ENCODE data around the gene SPEF2.

SPEF2 gene

DNA sequence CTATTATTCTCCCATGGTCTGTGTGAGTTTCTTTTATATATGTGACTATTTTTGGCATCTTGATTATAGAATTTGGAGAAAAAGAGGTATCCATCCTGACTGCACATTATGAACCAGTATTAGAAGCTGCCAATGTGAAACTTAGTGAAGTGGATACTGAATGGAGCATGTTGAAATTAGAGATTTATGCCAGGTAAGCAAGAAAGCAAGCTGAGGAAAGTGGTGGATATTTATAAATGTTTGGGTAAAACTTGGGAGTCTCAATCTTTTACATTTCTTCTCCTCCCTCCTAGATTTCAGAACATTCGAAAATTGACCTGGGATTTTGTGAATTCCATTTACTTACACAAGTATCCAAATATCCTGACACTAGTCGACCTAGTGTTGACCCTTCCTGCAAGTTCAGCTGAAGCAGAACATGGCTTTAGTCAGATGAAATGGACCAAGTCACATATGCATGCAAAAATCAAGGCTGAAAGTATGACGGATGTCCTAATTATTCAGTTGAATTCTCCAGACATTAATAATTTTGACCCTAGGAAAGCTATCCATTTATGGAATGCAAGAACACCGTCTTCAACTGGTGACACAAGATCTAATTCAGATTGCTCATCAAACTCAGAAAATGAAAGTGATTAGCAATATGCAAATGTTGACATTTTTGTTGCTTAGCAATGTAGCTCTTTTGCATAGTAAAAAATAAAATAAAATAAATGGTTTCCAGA, 172.2 kb downstream of the SPEF2 start:
- DNase-seq = no peak

- no peak for DNase-seq
Measured at GRCh38 chr5:35790457-35790822, 172.8 kb downstream of the SPEF2 start.

- DNase-seq = no peak
Measured at GRCh38 chr5:35794328-35794619, 176.6 kb downstream of the SPEF2 start.

DNA sequence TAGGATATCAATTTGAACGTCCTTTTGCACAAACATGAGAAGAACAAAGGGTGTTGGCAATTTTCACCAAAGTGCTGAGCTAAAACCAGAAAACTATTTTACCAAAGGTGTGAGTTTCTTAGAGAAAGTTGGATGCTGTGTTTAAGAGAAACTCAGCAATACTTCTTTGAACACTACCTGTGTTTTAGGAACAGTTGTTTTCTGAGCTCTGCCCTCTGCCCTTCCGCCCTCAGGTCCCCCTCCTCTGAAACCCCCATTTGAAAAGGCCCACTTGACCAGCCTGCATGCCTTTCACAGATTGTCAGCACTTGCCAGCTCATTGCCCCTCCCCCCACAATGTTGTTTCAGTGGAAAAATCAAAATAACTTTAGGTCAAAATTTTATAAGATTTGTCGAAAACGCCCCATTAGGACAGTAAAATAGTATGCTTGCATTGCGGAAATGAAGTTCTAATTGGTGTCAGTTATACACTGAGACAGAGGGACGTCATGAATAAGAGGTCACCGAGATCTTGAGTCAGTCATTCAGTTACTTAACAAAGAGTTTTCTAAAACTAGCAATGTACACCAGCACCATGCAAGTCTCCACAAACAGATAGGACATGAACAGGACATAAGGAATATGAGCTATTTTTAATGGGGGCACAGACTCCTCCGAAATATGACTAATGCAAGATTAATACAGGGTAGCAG, 177.2 kb downstream of the SPEF2 start:
- no peak for DNase-seq

- DNase-seq = no peak
Measured at GRCh38 chr5:35799181-35799580, 181.5 kb downstream of the SPEF2 start.

DNA sequence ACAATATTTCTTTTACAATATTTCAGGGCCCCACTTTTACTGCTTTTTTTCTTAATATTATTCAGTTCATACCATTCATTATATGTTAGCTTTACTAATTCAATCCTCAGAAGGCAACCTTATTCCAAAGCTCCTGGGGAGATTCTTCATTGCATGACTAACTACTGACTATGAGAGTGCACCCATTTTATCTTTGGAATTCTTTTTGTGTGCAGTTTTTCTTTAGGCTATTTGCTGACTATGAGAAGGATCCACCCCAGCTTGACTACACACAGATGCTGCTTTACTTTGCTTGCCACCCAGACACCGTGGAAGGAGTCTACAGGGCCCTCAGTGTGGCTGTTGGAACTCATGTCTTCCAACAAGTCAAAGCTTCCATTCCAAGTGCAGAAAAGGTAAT, 182.1 kb downstream of the SPEF2 start:
- no peak for DNase-seq

DNA sequence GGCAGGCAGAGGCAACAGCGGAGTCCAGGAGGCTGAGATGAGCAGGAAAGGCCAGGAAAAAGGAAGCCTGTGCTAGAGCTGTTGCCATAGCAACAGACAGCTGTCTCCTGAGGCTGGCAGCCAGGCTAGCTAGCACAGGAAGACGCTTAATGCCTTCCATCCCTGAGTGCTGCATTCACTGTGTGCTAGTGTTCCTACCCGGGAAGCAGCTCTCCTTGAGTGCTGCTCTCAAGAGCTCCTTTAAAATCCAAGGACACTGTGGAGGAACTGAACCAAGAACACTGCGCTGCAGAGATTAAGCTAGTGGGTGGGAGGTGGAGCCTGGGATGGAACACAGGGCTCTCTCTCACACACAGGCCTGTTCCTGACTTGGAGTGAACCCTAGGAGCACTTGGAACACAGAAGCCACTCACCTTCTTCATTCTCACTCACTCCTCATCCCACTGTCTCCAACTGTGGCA, 185.6 kb downstream of the SPEF2 start:
- peak in 1 of 2 donors; percentile 46 for DNase-seq

- no peak for DNase-seq
Measured at GRCh38 chr5:35804201-35804653, 186.6 kb downstream of the SPEF2 start.

GRCh38 chr5:35804841-35805240, 187.2 kb downstream of the SPEF2 start:
- no peak for DNase-seq

- DNase-seq = no peak
Measured at GRCh38 chr5:35810601-35811000, 192.9 kb downstream of the SPEF2 start.

DNA sequence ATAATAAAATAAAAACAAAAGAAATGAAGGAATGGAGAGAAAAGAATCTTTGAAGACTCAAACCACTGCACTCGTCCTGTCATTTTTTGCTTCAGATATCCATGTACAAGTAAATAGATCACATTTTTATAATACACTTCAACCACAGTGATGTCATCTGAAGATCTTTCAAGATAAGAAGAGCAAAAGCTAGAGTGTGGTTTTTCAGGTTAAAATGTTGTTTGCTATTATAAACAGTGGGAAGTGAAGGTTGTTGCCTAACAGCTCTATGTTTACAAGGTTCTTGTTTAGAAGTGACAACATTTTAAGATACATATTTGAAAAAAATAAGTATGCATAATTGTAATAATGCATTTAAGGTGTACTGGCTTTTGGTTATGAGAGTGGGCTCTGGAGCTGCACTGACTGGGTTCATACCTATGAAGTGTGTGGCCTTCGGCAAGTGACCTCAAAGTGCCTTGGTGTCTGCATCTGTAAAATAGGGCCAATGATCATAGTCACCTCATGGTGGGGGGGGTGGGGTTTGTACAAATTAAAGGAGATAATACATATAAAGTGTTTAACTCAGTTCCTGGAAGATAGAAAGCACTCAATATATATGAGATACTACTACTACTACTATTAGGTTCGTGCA, 193.6 kb downstream of the SPEF2 start:
- DNase-seq = no peak

DNA sequence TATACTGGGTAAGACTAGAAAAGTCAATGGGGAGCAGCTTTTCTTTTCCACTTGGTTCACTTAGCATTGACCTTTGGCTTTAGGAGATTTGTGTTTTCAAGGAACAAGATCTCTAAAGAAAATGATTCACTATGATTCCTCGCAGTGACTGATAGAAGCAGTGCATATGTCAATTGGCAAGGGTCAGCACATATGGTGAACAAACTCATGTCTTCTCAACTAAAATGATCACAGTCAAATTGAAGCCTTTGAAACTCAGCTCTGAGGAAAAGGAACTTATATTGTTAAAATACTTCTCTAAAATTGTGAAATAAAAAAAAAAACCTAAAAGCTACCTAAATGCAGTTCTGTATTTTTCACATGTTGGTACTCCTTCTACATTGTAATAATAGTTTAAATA, 195.9 kb downstream of the SPEF2 start:
- DNase-seq = peak; percentile 5 to 57

GRCh38 chr5:35815089-35815936, 197.7 kb downstream of the SPEF2 start:
- peak in 1 of 2 donors; percentile 31 for DNase-seq

DNA sequence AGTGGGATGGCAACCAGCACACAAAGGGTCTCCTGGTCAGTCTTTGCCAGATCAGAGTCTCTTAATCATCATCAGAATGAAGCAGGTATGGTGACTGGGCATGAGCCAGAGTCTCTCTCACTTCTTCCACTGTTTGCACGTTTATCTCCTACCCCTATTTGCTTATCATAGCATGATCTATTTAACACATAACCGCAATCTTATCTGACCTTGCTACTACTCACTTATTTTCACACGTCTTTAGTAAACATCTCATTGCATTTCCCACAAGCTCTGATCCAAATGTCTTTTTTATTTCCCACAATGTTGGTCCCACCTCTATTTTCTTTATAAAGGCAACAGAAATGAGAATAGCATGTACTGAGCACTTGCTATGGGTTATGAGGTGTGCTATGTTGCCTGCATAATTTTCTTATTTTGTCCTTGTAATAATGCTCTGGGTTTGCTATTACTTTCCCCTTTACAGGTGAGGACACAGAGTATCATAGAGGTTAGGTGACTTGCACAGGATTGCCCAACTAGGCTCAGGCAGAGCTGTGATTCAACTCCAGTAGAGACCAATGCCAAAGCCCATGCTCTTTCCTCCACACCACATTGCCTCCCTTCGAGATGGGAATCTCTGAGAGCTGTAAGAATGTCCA, 199.3 kb downstream of the SPEF2 start:
- no peak for DNase-seq

GRCh38 chr5:35819026-35819425, 201.4 kb downstream of the SPEF2 start:
- no peak for DNase-seq

DNA sequence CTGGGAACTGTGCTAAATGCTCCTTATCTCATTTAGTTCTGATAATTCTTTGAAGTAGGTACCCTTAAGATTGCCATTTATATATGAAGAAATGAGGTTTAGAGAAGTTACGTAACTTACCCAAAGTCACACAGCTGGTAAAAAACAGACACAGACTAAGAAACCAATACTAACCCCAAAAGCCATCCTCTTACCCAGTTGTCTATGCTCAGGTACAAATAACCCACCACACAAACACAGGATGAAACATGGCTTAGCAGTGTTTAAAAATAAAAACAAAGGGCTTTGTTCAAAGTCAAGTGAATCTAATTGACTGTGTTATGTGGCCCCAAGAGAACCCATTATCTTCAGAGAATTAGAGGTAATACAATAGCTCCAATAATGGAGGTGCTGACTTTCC, 202.0 kb downstream of the SPEF2 start:
- DNase-seq = no peak

- peak; percentile 13 to 36 for DNase-seq
Measured at GRCh38 chr5:35820735-35821134, 203.1 kb downstream of the SPEF2 start.

GRCh38 chr5:35821513-35821912, 203.8 kb downstream of the SPEF2 start:
- DNase-seq = no peak

GRCh38 chr5:35822511-35822910, 204.8 kb downstream of the SPEF2 start:
- no peak for DNase-seq

DNA sequence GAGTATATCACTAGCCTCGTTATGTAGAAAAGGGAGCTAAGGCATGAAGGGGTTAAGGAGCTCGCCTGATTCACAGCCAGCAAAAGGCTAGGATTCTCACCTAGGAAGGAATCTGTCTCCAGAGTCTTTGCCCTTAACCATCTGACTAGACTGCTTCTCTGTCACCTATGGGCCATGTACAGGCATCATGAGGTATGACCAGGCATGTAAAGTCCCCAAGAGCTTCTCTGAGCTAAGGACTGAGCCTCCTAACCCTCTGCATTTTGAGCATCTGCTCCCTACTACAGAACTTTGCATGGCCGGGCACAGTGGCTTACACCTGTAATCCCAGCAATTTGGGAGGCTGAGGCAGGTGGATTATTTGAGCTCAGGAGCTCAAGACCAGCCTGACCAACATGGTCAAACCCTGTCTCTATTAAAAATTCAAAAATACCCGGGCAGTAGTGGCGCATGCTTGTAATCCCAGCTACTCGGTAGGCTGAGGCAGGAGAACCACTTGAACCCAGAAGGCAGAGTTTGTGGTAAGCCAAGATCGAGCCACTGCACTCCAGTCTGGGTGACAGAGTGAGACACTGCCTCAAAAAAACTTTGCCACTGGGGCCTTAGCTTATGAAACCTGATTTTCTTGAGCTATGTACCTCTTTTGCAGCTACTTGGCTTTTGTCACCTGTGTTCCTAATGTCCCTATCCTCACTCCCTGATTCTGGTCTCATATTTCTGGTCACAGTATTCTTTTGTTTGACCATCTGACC, 205.9 kb downstream of the SPEF2 start:
- DNase-seq = no peak

GRCh38 chr5:35826056-35826455, 208.4 kb downstream of the SPEF2 start:
- DNase-seq = no peak

- no peak for DNase-seq
Measured at GRCh38 chr5:35826554-35826953, 208.9 kb downstream of the SPEF2 start.
